B cell (primary cell): ENCODE results near the gene SLC22A31. TPM values are rescaled to one million over a fixed set of nuclear protein-coding genes. Genes with fewer than 3 reads are reported as not detected.

Experiments used
- ATAC-seq: fragments of 200-7000 bp; cut with Tn5 transposase; one replicate; pipeline ENCODE4 v1.10.0; 2021; ENCODE audit warnings: low read depth, mild to moderate bottlenecking, moderate number of reproducible peaks, moderate library complexity
- CTCF ChIA-PET: fragments of 350-600 bp; sonication (Branson Sonifier 250); formaldehyde crosslinking; loops from one replicate; lab custom pipeline; 2021; ENCODE audit warnings: antibody characterized with exemption, inconsistent platforms; lab: Charles Lee
- POLR2A ChIA-PET: fragments of 350-600 bp; sonication (Branson Sonifier 250); formaldehyde crosslinking; loops from one replicate; lab custom pipeline; 2021; ENCODE audit warnings: antibody characterized with exemption; lab: Charles Lee
- DNase-seq: peaks from one replicate; pipeline ENCODE4 v3.0.0; 2013
- H2AFZ ChIP-seq: 2 replicates; pipeline ENCODE4 v1.6.1; 2012; ENCODE audit warnings: mild to moderate bottlenecking, low read depth, low read length; ENCODE audit not compliant: insufficient read depth, poor library complexity, severe bottlenecking
- H3K27ac ChIP-seq, 2 donors: 1 replicate in 1 of 2; 2 replicates in 1 of 2; pipeline ENCODE4 v1.5.1; 2012 to 2013; ENCODE audit warnings: low read length in 2 of 2, mild to moderate bottlenecking in 2 of 2, moderate library complexity in 1 of 2
- H3K27me3 ChIP-seq, 4 experiments: fragments of 200-600 bp in 1 of 4; sonication (generic) in 1 of 4; replicated peaks in 1 of 4; 1 replicate in 2 of 4; 2 replicates in 2 of 4; pipeline versions ENCODE4 v1.6.1 to v1.7.0; 2013 to 2016; ENCODE audit warnings: low read length in 3 of 4, mild to moderate bottlenecking in 2 of 4, mixed read lengths in 1 of 4, moderate library complexity in 1 of 4; ENCODE audit not compliant: insufficient read depth in 4 of 4, control insufficient read depth in 3 of 4; ENCODE audit errors: control extremely low read depth in 1 of 4
- H3K36me3 ChIP-seq, 2 experiments: replicated peaks in 1 of 2; 1 replicate in 1 of 2; 2 replicates in 1 of 2; pipeline versions ENCODE4 v1.6.1 to v1.7.1; 2013; ENCODE audit warnings: low read length in 1 of 2; ENCODE audit not compliant: insufficient read depth in 2 of 2, control insufficient read depth in 1 of 2; ENCODE audit errors: control extremely low read depth in 1 of 2, extremely low read depth in 1 of 2
- H3K4me1 ChIP-seq, 2 donors: fragments of 200-600 bp in 1 of 2; sonication (generic) in 1 of 2; 1 replicate in 1 of 2; 2 replicates in 1 of 2; pipeline versions ENCODE4 v1.5.1 to v1.6.1; 2013 to 2017; ENCODE audit warnings: low read length in 2 of 2; ENCODE audit not compliant: control insufficient read depth in 2 of 2, insufficient read depth in 2 of 2
- H3K4me2 ChIP-seq: replicated peaks from 2 replicates; pipeline ENCODE3; 2012; ENCODE audit warnings: mild to moderate bottlenecking, low read depth, low read length; ENCODE audit not compliant: poor library complexity, severe bottlenecking
- H3K4me3 ChIP-seq, 5 experiments: fragments of 200-600 bp in 1 of 5; sonication (generic) in 1 of 5; 1 replicate in 3 of 5; 2 replicates in 2 of 5; pipeline versions ENCODE4 v1.5.1 to v1.7.0; 2011 to 2016; ENCODE audit warnings: low read length in 4 of 5, mild to moderate bottlenecking in 4 of 5, low read depth in 2 of 5, control low read depth in 1 of 5, moderate library complexity in 1 of 5; ENCODE audit not compliant: insufficient read depth in 1 of 5; ENCODE audit errors: control extremely low read depth in 1 of 5, extremely low read depth in 1 of 5
- H3K79me2 ChIP-seq: fragments of 200-600 bp; sonication (generic); one replicate; pipeline ENCODE4 v1.6.0; 2016; ENCODE audit warnings: low read length; ENCODE audit not compliant: control insufficient read depth, insufficient read depth
- H3K9ac ChIP-seq: fragments of 200-600 bp; sonication (generic); 2 replicates; pipeline ENCODE4 v1.6.1; 2017; ENCODE audit warnings: mild to moderate bottlenecking, low read length, moderate library complexity
- H3K9me3 ChIP-seq, 3 donors: one replicate each; pipeline versions ENCODE4 v1.6.1 to v1.7.1; 2013; ENCODE audit warnings: low read length in 2 of 3; ENCODE audit not compliant: control insufficient read depth in 2 of 3, insufficient read depth in 1 of 3; ENCODE audit errors: control extremely low read depth in 1 of 3
- H4K20me1 ChIP-seq: 2 replicates; pipeline ENCODE4 v1.6.0; 2012; ENCODE audit warnings: mild to moderate bottlenecking, low read length; ENCODE audit not compliant: insufficient read depth, control insufficient read depth, poor library complexity, severe bottlenecking
- H3K27ac Mint-ChIP-seq: one replicate; pipeline ENCODE4 v1.8.0; 2021; ENCODE audit warnings: mixed read lengths
- H3K27me3 Mint-ChIP-seq: one replicate; pipeline ENCODE4 v1.8.0; 2021; ENCODE audit warnings: mixed read lengths
- H3K4me1 Mint-ChIP-seq: one replicate; pipeline ENCODE4 v1.8.0; 2021; ENCODE audit warnings: mixed read lengths
- H3K4me3 Mint-ChIP-seq: one replicate; pipeline ENCODE4 v1.8.0; 2021; ENCODE audit warnings: mixed read lengths
- H3K9me3 Mint-ChIP-seq: one replicate; pipeline ENCODE4 v1.8.0; 2022; ENCODE audit warnings: mixed read lengths; ENCODE audit not compliant: insufficient read depth
- EZH2 ChIP-seq: IDR thresholded peaks from 2 replicates; pipeline ENCODE4 v1.6.1; 2012; ENCODE audit warnings: borderline replicate concordance, low read depth, mild to moderate bottlenecking, moderate library complexity, low read length; ENCODE audit not compliant: insufficient read depth, poor library complexity, severe bottlenecking
- WGBS: methylation state at CpG from one replicate; pipeline ENCODE4 v1.1.5; 2013; ENCODE audit warnings: missing lambda C conversion rate; ENCODE audit not compliant: insufficient coverage; 5-methylcytosine and 5-hydroxymethylcytosine counted together
- intact Hi-C: fragments of 100-400 bp; cut with micrococcal nuclease; formaldehyde crosslinking; loops from one replicate; pipeline ENCODE4 v1.10.0; 2022
- polyA plus RNA-seq: library from polyadenylated mRNA; depleted of rRNA; stranded (reverse); fragments of >200 nt; gene quantifications from 2 replicates; pipeline ENCODE4 v1.2.3, GENCODE V29; 2012
- total RNA-seq, 2 donors: library from RNA; stranded (reverse); fragments of 120-200 nt in 1 of 2; gene quantifications; 1 replicate in 1 of 2; 2 replicates in 1 of 2; pipeline versions ENCODE4 v1.2.3 to v1.2.4, GENCODE V29; 2013 to 2022
- TF ChIP-seq, protein P1 (sequence below): fragments of 200-600 bp; IDR thresholded peaks from one replicate; pipeline ENCODE4 v1.8.0; 2022; ENCODE audit warnings: antibody characterized with exemption, mild to moderate bottlenecking

SLC22A31 gene
- total and polyA plus RNA-seq, 2 donors (not counting 1 experiment from before 2014, with no cell fraction given) = 0.33 TPM; not detected in 1

DNA sequence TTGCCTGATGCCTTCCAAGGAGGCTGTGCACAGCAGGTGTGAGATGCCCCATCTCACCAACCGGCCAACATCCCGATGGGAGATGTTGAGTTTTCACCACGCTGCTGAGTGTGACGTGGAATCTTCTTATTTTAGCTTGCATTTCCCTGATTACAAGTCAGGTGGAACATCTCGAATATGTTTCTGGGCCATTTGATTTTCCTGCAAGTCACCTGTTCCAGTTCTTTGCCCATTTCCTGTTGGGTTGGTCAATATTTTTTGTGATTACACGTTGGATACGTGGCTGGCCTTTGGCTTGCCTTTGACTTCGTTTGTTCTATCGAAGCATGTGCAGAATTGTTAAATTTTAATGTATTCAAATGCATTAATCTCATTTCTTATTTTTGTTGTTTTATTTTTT, 37.0 kb downstream of the SLC22A31 start:
- peaks cover 14% of the 10 kb centered on the region for H4K20me1 ChIP-seq
- DNase-seq (no peak), ATAC-seq (no peak)
- Mint-ChIP-seq H3K9me3 (no peaks in the 10 kb centered on the region), H3K27me3 (no peaks in the 10 kb centered on the region), H3K27ac (no peak overlapping the region), H3K4me3 (no peak overlapping the region), H3K4me1 (peaks cover 11% of the 10 kb centered on the region)
- WGBS = 93% methylated on average over 5 of the region's 9 CpGs
- intact Hi-C loops = no loop called here
- H3K27ac ChIP-seq = no peak overlapping the region
- no peak overlapping the region for H3K9ac ChIP-seq
- H3K27me3 ChIP-seq = peaks cover 0 to 5% (median 2%) of the 10 kb centered on the region in 4 experiments
- no peak overlapping the region for H2AFZ ChIP-seq
- TF ChIP-seq, protein P1, sequence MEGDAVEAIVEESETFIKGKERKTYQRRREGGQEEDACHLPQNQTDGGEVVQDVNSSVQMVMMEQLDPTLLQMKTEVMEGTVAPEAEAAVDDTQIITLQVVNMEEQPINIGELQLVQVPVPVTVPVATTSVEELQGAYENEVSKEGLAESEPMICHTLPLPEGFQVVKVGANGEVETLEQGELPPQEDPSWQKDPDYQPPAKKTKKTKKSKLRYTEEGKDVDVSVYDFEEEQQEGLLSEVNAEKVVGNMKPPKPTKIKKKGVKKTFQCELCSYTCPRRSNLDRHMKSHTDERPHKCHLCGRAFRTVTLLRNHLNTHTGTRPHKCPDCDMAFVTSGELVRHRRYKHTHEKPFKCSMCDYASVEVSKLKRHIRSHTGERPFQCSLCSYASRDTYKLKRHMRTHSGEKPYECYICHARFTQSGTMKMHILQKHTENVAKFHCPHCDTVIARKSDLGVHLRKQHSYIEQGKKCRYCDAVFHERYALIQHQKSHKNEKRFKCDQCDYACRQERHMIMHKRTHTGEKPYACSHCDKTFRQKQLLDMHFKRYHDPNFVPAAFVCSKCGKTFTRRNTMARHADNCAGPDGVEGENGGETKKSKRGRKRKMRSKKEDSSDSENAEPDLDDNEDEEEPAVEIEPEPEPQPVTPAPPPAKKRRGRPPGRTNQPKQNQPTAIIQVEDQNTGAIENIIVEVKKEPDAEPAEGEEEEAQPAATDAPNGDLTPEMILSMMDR = no peak
- no peak for TF ChIP-seq EZH2
- no peak overlapping the region for H3K4me2 ChIP-seq
- ChIA-PET CTCF (no interaction called here), POLR2A (no interaction called here)
- no peak overlapping the region for H3K4me3 ChIP-seq
- peaks cover 1% of the 10 kb centered on the region for H3K79me2 ChIP-seq
- H3K4me1 ChIP-seq = peaks cover 12 to 27% of the 10 kb centered on the region in 2 donors
- H3K36me3 ChIP-seq = no peaks in the 10 kb centered on the region
- peaks cover 0 to 4% (median 0%) of the 10 kb centered on the region in 3 donors for H3K9me3 ChIP-seq

- Histone ChIP-seq H3K79me2 (no peaks in the 10 kb centered on the region), H3K27me3 (no peaks in the 10 kb centered on the region), H3K27ac (no peak overlapping the region), H3K4me2 (no peak overlapping the region), H3K4me1 (peaks cover 5 to 18% of the 10 kb centered on the region in 2 donors), H4K20me1 (peaks cover 5% of the 10 kb centered on the region), H3K9ac (no peak overlapping the region), H3K36me3 (no peaks in the 10 kb centered on the region), H3K4me3 (no peak overlapping the region), H2AFZ (no peak overlapping the region), H3K9me3 (peaks cover 0 to 4% (median 0%) of the 10 kb centered on the region in 3 donors)
- no peak overlapping the region for H3K4me3 Mint-ChIP-seq
- TF ChIP-seq EZH2 = no peak
- TF ChIP-seq, protein P1 = no peak
- intact Hi-C loops = no loop called here
- H3K27me3 Mint-ChIP-seq = no peaks in the 10 kb centered on the region
- POLR2A ChIA-PET = interaction anchor here (1.3 kb wide), 1 partner anchor 9 kb away, joined by 4 read pairs; no protein-coding TSS in a partner anchor
- H3K4me1 Mint-ChIP-seq = peaks cover 8% of the 10 kb centered on the region
- H3K9me3 Mint-ChIP-seq = no peaks in the 10 kb centered on the region
- CTCF ChIA-PET = interaction anchor here (0.9 kb wide), 1 partner anchor 9 kb away, joined by 3 read pairs; the partner anchor contains the start of gene CDH15
- H3K27ac Mint-ChIP-seq = no peak overlapping the region
- ATAC-seq (peak; percentile 17), DNase-seq (peak; percentile 41)
- WGBS = 71% methylated on average over 39 of the region's 40 CpGs
Observed at GRCh38 chr16:89161763-89162713, 38.3 kb downstream of the SLC22A31 start.
